ENCODE results near the gene GTPBP1.

GTPBP1 gene

DNA sequence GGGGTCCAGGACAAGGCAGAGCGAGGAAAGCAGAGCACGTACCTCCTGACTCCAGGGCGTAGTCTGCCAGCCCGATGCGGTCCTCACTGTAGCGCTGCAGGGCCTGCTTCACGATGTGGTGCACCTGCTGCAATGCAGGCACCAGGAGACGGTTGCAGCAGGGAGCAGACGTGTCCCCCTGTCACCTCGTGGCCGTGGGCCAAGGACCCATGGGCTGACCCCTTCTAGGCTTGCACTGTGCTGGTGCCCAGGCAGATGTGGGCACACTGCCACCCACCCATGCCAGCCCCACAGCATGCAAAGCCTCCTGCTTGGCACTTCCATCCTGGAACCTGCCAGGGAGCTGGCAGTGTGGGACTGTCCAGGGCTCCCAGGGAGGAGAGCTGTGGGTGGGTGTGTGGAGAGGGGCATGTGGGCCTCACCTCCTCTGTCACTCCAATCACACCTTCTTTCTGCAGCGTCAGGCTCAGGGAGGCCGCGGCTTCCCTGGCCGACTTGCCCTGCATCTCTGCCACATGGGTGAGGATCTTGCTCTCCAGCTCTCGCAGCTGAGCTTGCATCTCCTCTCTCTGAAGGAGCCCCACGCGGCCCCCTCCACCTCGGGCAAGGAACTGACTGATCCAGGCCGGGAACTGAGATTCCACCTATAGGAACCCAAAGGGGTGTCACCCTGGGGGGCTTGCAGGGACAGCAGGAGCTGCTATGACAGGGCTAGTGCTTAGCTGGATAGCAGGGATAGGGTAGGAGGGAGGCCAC, 33.7 kb downstream of the GTPBP1 start:
- DNase-seq (ENCODE audit: low read depth, low spot score), result no peak

DNA sequence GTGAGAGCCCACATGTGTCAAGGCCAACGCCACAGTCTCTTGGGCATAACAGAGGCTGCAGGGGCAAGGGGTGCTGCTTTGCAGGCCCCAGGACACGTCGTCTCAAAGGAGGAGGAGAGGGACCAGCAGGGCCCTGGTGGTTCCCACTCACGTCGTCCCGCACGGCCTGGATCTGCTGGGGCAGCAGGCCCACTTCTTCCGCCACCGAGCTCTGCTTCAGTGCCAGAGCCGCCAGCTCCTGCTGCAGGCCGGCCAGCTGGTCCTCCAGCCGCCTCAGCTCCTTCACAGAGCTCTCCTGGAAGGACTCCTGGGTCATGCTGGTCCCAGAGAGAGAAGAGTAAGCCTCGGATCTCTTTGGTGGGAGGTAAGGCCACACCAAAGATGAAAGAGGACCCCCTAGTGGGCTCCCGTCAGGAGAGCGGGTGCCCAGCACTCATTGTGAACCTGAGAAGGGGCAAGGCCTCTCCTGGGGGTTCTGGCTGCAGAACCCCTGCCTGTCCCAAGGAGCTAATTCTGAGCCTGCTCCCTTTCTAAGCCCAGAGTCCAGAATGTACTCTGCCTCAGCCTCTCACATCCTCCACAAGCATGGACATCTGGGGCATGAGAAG, 34.5 kb downstream of the GTPBP1 start:
- DNase-seq (ENCODE audit: low read depth, low spot score), result no peak

DNA sequence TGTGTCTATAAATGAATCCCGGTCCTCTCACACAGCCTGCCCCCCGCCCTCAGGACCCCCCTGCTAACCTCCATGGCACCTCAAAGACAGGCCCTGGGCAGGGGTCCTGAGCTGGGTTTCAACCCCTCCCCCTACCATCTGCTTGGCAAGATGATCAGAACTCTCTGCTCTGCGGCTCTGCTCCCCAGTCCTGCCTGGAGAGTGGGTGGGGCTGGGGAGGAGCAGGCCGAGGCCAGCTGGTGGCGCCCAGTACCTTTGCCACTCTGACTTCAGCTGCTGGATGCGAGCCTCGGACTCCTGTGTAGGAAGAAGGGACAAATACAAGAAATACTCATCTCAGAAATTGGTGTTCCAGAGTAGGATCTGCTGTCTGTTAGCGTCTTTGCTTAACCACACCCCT, 35.0 kb downstream of the GTPBP1 start:
- no peak for DNase-seq (ENCODE audit: low read depth, low spot score)

DNA sequence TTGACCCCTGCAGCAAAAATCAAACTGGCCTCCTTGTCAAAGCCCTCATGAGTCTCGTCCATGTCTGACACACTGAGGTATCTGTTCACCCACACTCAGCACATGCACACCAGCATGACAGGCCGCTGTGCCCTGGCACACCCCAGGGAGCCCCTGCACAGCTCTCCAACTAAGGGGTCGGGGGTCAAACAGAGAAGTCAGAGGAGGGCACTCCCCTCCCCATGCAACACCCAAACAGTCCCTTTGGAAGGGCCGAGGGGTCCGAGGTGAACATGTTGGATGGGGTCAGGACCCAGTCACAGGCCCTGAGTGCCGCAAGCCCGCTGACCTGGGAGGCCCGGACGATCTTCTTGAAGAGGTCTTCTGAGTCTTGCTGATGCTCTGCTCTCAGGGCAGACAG, 35.4 kb downstream of the GTPBP1 start:
- no peak for DNase-seq (ENCODE audit: low read depth, low spot score)

DNA sequence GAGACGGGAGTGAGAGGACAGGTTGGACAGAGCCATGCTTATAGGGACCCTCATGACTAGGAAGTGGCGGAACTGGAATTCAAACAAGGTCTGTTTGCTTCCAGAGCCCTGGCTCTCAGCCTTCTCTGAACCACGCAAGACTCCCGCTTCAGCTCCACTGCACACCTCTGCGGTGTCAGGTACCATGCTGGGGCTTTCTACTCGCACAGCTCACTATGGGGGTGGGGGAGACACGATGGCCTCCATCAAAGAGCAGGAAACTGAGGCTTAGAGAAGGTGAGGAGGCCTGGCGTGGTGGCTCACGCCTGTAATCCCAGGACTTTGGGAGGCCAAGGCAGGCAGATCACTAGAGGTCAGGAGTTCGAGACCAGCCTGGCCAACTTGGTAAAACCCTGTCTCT, 35.8 kb downstream of the GTPBP1 start:
- no peak for DNase-seq (ENCODE audit: low read depth, low spot score)

DNA sequence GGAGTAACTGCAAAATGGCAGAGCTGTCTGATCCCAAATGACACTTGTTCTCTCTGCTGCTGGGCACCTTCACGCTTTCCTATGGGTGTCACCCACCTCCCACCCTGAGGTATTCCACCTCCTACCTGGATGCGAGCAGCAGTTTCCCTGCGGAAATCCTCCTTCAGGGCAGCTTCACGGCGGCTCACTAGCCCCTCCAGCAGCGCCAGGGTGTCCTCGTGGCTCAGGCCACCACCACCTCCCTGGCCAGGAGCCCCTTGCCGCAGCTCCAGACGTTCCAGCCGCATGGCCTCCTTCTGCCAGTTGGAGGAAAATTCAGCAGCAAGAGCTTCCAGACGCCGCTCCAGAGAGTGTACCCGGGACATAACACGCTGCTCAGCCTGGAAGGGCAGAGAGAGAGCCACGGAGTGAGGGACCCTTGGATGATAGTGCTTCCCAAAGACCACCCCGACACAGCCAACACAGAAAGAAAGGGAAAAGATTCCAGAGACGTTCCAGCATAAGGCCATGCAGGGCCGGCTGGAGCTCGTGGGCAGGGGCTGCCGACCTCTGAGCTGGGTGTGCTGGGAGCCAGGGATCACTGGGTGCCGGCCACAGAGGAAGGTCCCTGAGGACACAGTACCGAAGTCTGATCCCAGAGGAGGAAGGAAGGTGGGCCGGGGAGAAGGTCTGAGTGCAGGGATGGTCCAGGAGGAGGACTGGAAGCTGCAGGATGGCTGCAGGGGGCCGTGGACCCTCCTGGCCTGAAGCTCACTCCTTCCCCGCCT, 36.6 kb downstream of the GTPBP1 start:
- no peak for DNase-seq (ENCODE audit: low read depth, low spot score)

DNA sequence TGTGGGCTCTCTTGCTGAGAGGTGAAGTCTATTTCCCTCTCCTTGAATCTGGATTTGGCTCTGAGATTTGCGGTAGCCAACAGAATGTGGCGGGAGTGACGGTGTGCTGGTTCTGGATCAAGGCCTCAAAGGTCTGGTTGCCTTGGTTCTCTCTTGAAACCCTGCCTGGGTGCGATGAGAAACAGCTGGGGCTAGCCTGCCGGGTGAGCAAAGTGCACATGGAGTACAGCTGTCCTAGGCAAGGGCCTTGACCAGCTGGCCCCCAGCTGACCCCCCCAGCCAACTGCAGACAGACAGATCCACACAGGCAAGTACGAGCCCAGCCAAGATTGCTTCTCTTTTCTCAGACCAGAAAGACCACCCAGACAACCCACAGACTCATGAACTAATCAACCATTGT, 39.2 kb downstream of the GTPBP1 start:
- DNase-seq (ENCODE audit: low read depth, low spot score), result no peak

DNA sequence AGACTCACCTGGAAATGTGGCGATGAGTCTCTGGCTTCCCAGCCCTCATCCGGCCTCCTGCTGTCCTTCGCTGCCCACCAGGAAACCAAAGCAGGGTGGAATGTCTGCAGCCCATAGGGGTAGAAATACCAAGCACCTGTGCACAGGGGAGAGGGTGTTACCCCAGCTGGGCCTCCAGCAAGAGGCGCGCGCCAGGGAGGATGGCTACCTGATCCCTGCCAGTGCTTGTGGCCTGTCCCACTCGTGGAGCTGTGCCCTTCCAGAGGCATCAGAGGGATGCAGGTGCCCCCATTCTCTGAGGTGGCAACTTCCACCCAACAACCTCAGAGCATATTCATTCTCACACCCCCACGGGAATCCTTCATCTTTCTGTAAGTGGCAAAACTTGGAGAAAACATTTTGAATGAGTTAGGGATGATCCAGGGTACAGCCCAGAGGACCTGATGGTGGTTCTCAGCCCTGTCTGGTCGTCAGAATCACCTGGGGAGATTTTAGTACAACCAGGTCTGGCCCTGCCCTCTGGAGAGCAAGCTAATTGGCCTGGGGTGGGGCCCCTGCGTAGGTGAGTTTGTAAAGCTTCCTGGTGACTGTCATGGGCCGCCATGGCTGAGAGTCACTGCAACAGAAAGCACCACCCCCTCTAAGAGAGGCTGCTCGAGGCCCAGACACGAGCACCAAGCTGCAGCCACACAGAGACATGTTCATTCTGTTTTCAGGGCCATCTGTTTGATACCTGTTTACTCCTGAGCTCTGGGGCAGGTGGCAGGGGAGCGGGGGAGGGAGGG, 40.1 kb downstream of the GTPBP1 start:
- no peak for DNase-seq (ENCODE audit: low read depth, low spot score)

DNA sequence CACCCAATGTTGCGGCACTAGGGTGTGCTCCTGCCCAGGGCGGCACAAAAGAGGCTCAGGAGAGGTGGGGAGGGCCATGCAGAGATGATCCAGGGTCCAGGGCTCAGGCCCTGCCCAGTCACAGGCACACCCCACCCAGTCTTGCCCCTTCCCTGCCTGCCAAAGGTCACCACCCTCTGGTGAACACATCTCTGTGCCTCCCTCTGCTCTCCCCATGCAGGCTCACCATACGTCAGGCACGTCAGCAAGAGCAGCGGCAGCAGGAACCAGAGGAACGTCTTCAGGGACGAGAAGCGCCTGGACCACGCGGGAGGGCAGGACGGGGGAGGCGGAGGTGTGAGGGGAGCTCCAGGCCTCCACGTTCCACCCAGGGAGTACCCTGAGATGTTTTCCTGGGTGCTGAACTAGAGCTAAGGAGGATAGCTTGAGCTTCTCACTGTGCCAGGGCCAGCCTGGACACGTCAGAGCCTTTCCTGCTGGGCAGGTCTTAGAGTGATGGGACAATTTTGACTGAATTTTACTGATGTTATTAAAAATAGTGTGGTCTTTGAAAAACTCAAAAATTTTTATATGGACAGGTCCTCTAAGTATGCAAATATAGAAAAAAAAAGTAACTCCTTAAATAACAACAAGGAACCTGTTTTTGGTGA, 42.9 kb downstream of the GTPBP1 start:
- no peak for DNase-seq (ENCODE audit: low read depth, low spot score)

DNA sequence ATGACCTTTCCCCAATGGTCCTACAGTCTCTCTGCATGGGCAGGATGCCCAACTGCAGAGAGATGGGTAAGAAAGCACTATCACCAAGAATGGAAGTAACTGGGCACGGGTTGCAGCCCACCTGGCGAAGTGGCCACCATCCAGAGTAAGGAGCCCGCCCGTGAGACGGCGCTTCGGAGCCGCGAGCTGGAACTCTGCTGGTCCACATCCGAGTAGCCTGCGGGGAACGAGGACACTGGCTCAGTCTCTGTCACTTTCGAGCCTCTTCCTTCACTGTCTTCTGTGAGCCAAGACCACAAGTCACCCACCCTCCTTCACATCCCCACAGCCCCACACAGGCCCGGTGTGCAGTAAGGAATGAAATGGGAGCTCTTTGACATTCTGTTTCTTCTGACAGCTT, 44.4 kb downstream of the GTPBP1 start:
- DNase-seq (ENCODE audit: low read depth, low spot score), result no peak

DNA sequence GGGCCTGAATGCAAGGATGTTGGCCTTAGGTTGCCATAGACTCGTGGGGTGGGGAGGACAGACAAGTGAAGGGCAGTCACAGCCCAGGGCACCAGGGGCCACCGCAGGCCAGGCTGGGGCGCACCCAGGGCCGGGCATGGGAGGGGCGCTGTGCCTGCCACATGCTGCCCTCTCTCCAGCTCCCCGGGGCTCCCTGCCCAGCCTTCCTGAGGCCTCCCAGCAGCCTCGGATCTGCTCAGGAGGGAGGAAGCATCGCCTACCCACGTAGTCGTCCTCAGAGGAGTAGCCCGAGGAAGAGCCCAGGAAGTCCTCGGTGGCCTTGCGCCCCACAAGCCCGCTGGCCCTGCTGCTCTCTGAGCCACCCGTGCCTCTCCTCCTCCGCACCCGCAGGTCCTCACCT, 44.9 kb downstream of the GTPBP1 start:
- no peak for DNase-seq (ENCODE audit: low read depth, low spot score)

DNA sequence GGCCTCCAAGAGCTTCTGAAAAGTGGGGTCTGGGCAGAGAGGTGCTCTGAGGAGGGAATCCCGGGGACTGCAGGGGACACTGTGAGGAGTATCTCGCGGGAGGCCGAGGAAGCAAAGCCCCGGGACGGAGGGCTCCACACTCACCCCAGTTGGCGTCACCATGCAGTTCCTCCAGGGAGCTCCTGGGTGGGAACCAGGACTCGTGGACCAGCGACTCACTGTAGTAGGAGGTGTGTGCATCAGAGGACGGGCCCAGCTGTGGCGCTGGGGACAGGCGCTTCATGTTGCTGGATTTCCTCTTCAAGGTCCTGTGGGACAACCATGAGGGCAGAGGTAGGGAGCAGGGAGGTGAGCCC, 45.3 kb downstream of the GTPBP1 start:
- no peak for DNase-seq (ENCODE audit: low read depth, low spot score)

DNA sequence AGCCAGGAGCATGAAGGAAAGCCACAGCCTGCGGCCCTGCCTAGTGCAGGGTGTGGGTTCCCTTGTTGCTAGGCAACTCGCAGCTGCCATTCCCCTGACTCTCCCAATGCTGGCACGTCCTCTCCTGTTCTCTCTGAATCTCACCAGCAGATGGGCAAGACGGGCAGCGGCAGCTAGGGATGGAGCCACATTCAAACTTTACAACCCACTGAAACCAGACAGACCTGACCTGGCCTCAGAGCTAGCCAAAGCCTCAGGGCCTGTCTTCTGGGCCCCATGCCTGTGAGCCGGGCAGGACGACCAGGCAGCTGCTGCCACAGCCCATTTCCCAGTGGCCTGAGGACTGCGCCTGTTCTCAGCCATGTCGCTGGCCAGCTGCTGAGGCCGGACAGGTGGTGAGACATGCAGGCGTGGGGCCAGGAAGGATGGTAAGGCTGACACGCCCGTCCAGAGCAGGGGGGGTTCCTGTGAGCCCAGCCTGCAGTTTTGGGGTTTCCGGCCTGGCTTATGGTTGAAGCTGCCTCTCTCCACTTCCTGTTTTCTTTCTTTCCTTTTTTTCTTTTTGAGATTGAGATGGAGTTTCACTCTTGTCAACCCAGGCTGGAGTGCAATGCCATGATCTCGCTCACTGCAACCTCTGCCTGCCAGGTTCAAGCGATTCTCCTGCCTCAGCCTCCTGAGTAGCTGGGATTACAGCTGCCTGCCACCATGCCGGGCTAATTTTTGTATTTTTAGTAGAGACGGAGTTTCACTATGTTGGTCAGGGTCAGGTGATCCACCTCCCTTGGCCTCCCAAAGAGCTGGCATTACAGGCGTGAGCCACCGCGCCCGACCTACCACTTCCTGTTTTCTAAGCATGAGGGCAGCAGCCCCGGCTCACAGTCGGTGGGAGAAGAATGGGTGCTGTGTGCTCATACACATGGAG, 45.9 kb downstream of the GTPBP1 start:
- no peak for DNase-seq (ENCODE audit: low read depth, low spot score)

DNA sequence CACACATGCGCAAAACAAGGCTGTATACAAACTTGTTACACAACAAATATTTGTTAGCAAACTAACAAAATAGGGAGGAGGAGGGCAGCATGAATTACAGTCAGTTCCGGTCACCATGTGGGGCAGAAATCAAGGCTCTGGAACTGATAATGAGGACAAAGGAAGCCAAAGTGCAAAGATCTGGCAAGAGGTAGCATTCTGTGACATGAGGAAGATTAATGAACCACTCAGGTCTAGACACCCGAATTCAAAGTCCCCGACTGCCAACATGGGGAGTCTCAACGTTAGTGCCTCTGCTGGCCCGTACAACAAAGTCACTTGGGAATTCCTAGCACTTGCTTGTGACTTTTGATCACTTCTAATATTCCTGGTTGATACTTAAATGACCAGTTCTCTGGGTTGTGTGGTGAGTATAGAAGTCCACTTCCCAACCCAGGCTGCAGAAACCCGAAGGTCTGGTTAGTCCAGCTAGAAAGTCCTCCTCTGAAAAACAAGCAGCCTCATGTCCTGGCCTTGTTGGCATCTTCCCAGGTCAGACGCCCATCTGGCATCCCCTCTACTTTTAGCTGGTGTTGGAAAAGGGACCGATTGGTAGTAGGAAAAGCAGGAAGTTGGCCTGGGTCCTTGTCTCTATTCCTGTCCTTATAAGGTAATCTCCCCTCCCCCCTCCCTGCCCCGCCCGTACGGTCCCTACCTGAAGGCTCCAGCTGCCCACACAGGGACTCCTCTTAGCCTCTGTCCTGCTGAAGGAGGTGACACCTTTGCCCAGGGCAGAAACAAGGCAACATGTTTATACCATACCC, 48.4 kb downstream of the GTPBP1 start:
- DNase-seq (ENCODE audit: low read depth, low spot score), result no peak

DNA sequence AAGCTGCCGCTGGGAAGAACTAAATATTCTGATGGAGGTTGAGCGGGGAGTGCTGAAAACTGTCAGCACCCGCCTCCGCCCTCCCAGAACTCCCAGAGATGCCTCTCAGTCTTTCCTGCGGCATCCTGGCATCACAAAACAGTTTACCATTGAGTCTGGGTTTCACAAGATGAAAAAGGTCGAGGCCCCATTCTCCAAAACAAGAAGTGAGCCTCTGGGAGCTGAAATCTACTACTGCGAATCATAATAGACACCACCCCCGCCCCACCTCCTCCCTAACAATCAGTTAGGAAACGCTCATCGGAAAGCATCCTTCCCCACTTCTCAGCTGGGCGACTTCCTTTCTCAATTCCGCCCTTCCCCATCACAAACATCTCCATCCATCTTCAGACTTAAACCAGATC, 49.0 kb downstream of the GTPBP1 start:
- no peak for DNase-seq (ENCODE audit: low read depth, low spot score)

DNA sequence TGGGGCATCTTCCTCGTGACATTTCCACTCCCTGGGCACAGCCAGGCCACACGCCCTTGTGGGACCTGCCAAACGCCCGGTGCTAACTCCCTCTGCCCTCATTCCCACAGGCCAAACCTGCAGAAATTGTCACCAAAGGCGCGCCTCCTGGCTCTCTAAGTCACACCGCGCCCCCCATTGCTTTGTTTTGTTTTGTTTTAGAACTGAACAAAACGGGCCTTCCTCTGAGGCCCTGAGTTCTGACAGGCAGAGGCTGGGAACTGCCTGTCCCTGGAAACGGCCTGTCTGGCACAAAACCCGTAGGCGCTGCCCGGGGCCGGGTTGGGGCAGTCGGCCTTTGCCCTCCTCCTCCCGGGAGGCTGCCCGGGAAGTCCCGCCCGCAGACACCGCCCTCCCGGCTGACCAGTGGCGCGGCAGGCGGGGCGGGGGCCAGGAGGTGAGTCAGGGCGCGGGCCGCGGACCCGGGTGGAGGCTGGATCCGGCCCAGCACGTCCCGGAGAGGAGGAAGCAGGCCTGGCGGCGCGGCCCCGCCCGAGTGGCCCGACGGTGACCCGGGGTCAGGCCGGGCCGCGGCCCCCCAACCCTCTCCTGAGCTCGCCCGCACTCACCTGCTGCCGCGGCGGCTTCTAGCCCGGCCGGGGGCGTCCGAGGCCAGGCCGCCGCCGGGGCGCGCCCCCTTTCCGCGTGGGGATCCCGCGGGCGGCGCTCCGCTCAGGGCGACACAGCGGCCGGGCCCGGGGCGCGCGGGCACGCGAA, 49.6 kb downstream of the GTPBP1 start:
- DNase-seq (ENCODE audit: low read depth, low spot score), result no peak

DNA sequence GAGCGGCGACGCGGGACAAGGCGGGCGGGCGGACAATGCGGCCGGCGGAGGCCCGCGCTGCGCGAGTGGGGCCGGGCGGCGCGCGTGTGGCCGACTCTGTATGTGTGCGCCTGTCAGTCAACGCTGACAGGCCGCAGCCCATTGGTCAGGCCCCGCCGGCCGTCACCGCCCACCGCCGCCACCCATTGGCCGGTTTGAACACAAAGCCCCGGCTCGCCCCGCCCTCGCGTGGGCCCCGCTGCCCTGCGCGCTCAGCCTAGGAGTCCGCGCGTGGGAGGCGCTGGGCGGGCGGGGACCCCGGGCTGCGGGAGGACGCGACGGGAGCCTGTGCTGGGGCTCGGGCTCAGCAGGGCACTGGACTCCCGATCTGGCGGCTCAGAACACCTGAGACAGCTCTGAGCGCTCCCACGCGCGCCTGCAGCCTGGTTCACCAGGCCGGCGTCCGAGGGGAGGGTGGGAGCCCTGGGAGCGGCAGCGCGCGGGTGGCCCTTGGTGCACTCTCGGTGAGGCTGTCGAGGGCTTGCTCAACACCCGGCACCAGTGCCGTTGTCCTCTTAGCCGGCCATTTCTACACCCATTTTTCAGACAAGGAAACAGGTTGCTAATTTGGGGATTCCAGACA, 50.3 kb downstream of the GTPBP1 start, which contains the start of gene SUN2:
Gene SUN2, minus strand, starts transcription at position 88 of the 622 bp plus-strand sequence. CDS start 3,370 bp downstream, outside the sequence.
- DNase-seq (ENCODE audit: low read depth, low spot score), result peak; percentile 43

DNA sequence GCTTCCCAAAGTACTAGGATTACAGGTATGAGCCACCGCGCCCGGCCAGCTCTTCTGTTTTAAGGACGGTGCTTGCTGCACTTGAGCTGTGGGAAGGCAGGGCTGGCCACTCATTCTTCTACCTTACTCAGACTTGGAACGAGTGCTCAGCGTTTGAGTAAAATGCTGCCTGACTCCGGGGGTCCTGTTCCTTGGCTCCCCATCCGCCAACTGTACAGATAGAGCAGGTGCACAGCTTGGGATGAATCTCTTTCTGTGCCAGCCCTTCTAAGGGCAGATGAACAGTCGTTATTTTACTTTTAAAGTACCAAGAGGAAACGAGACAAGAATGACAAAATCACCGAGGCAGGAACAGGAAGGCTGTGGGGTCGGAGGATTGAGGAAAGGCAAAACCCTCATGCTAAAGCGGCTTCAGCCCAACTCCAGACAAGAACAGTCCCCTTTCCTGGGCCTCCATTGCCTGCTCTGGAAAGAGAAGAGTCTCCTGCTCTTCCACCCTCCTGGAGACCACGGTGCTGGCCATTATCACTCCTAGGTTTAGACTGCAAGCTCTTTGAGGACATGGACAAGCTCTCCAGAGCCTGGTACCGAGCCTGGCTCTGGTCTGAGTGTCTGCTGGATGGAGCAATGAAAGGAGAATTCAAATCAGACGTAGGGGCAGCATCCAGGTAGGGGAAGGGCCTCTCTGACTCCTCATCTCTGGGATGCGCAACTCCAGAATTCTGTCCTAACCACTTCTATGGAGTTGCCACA, 51.1 kb downstream of the GTPBP1 start:
- no peak for DNase-seq (ENCODE audit: low read depth, low spot score)
